ENCODE data around the gene VWDE. TPM values are rescaled to one million over a fixed set of nuclear protein-coding genes. Genes with fewer than 3 reads are reported as not detected.
A peak's percentile ranks its signal among the peaks of the same experiment; 100 is the strongest.

VWDE gene
- total and polyA plus RNA-seq, 7 donors: 0.05 TPM; not detected in 6

- Histone ChIP-seq H3K27ac (no peak overlapping the region), H3K4me1 (no peaks in the 10 kb centered on the region), H3K9me3 (no peaks in the 10 kb centered on the region), H3K4me3 (no peak overlapping the region), H3K36me3 (ENCODE audit: insufficient read depth in 1 of 2, low read depth in 1 of 2) (no peaks in the 10 kb centered on the region), H3K27me3 (ENCODE audit: insufficient read depth in 3 of 3, low read length in 2 of 3) (no peaks in the 10 kb centered on the region)
- DNase-seq: no peak
- TF ChIP-seq CTCF (IDR thresholded peaks at IDR 0.05): no peak
- intact Hi-C loops (cut with DNase I): no loop called here
- no peak for ATAC-seq
Observed at GRCh38 chr7:12325646-12326045, 78.0 kb downstream of the VWDE start.

- intact Hi-C loops (cut with DNase I): loop anchor here (5.0 kb wide), 2 partner anchors 256 to 901 kb away; no protein-coding TSS in a partner anchor
- ATAC-seq (no peak), DNase-seq (no peak)
- Histone ChIP-seq H3K27me3 (ENCODE audit: insufficient read depth in 3 of 3, low read length in 2 of 3) (no peaks in the 10 kb centered on the region), H3K9me3 (no peaks in the 10 kb centered on the region), H3K36me3 (ENCODE audit: insufficient read depth in 1 of 2, low read depth in 1 of 2) (no peaks in the 10 kb centered on the region), H3K4me1 (no peaks in the 10 kb centered on the region), H3K27ac (no peak overlapping the region), H3K4me3 (no peak overlapping the region)
- no peak for TF ChIP-seq CTCF (IDR thresholded peaks at IDR 0.05)
- WGBS, 3 donors: 60 to 66% (median 66%) methylated on average over 10 of the region's 10 CpGs
Observed at GRCh38 chr7:12323415-12323814, 80.2 kb downstream of the VWDE start.

GRCh38 chr7:12322903-12323300, 80.8 kb downstream of the VWDE start:
- intact Hi-C loops (cut with DNase I): loop anchor here (5.0 kb wide), 2 partner anchors 256 to 901 kb away; no protein-coding TSS in a partner anchor
- no peaks in the 10 kb centered on the region for H3K36me3 ChIP-seq (ENCODE audit: insufficient read depth in 1 of 2, low read depth in 1 of 2)
- H3K4me1 ChIP-seq: no peaks in the 10 kb centered on the region
- DNase-seq: no peak
- H3K27me3 ChIP-seq (ENCODE audit: insufficient read depth in 3 of 3, low read length in 2 of 3): no peaks in the 10 kb centered on the region
- TF ChIP-seq CTCF (IDR thresholded peaks at IDR 0.05): no peak
- no peaks in the 10 kb centered on the region for H3K9me3 ChIP-seq
- WGBS, 3 donors: 66 to 72% (median 69%) methylated on average over 3 of the region's 3 CpGs
- no peak for ATAC-seq
- H3K27ac ChIP-seq: no peak overlapping the region
- no peak overlapping the region for H3K4me3 ChIP-seq

- peak; percentile 69 for TF ChIP-seq CTCF (IDR thresholded peaks at IDR 0.05)
- H3K4me1 ChIP-seq: no peaks in the 10 kb centered on the region
Observed at GRCh38 chr7:12322284-12322902, 81.3 kb downstream of the VWDE start.

More at GRCh38 chr7:12322284-12322902, 81.3 kb downstream of the VWDE start:
- Histone ChIP-seq H3K27ac (no peak overlapping the region), H3K9me3 (no peaks in the 10 kb centered on the region), H3K27me3 (ENCODE audit: insufficient read depth in 3 of 3, low read length in 2 of 3) (no peaks in the 10 kb centered on the region), H3K4me3 (no peak overlapping the region), H3K36me3 (ENCODE audit: insufficient read depth in 1 of 2, low read depth in 1 of 2) (no peaks in the 10 kb centered on the region)
- intact Hi-C loops (cut with DNase I): loop anchor here (5.0 kb wide), 2 partner anchors 255 to 900 kb away; no protein-coding TSS in a partner anchor
- DNase-seq (no peak), ATAC-seq (no peak)
- WGBS, 3 donors: 55 to 59% (median 57%) methylated on average over 5 of the region's 5 CpGs
